GM18499 (cell line): ENCODE results near the gene RAPGEF1.

Experiments used
- ATAC-seq: cut with Tn5 transposase; IDR thresholded peaks from one replicate; pipeline ENCODE4 v1.9.1; 2021; ENCODE audit warnings: moderate number of reproducible peaks; ENCODE audit not compliant: insufficient read depth, unreplicated experiment

RAPGEF1 gene

DNA sequence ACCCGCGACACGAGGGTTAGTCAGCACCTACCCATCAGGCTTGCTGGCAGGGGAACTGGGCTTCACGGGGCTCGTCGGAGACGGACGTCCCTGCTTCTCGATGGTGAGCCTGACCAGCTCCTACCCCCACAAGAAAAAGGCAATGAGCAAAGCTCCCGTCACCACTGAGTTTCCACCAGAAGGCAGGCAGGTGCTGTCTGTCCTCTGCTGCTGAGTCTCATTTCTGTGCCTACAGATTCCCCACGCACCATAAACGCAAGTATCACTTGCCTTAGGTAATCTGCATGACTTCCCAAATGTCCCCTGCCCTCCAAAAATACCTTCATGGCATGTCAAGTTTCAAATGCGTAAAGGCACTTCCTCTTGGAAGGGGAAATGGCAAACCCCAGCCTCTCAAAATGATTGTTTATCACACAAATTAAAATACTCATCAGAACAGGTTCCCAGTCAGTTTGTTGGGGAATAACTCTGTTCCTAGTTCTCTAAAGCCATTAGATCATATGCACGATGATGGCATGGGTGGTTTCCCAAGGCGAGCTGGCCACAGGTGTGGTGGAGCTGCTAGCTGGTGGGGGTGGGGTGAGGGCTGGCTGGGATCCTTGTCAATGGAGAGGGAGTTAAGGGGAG is 109.6 kb downstream of the RAPGEF1 start:
- ATAC-seq: no peak

DNA sequence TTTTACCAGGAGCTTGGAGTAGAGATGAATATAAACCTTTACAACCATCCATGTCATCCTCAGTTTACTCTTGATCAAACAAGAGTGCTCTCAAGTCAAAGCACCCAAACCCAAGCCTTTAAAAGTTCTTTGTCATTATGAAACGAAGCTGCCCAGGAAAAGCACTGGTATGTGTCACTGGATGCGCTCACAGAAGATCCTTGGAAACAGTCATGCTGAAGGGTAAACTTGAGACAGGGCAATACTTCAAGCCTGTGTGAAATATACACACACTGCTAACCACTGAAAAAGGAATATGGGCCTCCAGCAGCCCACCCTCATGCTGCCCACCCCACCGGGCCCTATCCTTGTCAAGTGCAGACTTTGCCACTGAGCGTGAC is 110.1 kb downstream of the RAPGEF1 start:
- no peak for ATAC-seq

DNA sequence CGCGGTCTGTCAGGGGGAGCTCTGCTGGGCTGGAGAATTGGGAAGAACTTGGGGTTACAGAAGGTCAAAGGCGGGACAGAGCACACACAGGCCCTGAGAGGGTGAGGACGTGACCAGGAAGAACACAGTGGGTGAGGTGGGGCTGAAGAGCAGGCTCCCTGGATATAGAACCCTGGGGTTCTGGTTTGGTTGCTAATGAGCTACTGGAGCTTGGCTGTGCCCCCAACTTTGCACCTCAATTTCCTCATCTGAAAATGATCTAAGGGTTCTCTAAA is 110.7 kb downstream of the RAPGEF1 start:
- ATAC-seq: no peak

DNA sequence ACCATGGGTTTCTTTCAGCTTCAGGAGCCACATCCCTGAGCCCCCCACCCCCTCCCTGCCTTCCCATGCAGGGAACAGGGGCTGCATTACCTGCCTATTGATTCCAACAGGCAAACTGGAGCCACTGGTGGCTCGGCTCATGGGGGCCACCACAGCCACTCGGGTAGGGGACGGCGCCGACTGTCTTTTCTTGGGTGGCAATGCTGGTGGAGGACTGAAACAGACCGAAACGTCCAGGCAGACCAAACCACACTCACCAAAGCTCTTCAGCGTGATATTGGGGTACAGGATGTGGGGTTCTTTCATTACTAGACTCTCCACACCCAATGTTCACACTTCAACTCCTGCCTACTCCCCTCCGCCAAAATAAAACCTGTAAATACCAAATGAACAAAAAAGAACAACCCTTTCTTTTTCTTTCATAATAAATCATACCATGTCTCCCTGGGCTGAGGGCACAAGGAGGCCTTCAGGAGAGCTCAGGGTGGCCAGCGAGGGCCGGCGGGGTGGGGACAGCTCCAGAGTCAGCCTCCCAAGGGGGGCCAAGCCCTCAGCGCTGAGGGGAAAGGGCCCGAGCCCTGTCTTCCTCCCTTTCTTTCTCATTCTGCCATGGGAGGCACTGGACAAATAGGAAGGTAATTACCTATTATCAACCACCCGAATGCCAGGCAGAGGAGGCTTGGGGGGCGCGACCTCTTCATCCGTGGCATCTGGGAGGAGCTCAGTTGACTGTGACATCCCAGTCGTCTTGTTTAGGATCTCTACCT is 111.2 kb downstream of the RAPGEF1 start:
- ATAC-seq: no peak

DNA sequence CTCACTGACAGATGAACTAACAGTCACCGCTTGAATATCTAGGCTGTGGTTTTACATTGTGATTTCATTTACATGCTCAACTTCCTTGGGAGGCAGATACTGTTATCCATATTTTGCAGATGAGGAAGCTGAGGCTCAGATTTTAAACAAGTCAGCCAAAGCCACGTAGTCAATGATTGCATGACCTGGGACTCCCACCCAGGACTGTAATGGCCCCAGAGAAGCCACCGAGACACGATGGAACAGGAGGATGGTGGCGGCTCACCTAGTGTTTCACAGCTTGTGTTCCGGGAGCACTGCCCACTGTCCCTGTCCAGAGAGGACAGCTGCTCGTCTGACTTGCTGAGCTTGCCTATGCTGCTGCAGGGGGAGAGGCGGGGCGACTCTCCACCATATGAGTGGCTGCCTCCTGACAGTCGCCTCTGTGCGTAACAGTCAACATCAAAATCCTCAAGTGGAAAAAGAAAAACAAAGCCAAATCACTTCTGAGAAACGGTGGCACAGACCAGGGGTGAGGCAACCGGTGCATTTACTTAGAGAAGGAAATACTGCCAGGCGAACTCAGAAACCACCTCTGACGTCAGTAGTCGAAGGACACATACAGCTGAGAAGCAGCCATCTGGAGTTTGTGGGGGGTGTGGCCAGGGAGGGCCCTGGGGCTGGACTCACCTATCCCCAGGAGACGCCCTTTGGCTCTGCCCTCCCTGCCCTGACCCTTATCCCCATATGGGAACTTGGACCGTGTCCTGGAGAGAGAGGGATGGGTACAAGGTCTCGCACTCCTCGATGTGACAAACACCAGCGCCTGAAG is 112.0 kb downstream of the RAPGEF1 start:
- no peak for ATAC-seq

DNA sequence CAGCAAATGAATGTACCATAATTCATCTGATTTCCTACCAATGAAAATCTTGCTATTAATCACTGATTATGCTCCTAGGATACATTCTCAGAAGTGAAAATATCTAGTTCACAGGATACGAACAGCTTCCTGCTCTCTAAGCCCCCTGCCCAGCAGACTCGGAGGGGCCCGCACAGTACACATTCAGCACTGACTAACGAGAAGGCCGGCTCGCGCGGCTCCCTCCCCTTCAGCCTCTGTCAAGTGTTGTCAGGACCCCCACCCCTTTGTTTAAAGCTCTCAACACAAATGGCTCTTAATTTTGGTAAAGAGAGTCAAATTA is 112.6 kb downstream of the RAPGEF1 start:
- ATAC-seq: no peak

DNA sequence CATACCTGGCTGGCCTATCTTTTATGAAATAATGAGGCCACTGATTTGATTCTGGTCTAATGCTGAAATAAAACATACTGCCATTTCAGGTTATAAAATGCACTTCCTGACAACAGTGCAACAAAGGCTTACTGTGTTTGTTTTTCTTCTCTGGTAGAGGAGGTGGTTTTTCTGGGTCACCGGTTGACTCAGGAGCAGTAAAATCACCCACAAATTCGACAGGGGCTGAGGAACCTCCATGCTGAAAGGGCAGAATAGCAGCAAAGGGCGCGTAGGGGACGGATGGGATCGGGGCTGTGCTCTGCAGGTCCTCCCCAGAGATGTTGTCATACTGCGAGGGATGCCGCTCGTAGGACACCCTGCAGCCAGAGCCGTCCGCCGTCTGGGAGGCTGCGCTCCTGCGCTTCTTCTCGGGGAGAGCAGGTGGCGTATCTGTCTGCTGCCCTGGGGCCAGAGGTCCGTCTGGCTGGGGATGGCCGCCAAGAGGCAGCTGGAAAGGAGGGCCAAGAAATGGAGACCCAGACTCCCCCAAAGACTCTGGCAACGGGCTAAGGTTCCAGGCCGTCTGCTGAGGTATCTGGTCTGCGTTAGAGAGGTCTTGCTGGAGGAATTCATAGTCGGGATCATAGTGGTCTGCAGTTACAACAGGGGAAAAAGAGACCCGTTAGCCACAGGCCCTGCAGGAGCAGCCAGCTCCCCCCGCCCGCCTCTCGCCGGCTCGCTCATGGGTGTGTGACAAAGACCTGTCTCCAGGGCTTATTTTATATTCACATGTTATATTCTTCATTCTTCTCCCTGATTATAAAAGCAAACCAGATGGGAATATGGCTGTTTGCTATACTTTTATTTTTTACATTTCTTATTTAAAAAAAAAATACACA is 113.8 kb downstream of the RAPGEF1 start:
- no peak for ATAC-seq

DNA sequence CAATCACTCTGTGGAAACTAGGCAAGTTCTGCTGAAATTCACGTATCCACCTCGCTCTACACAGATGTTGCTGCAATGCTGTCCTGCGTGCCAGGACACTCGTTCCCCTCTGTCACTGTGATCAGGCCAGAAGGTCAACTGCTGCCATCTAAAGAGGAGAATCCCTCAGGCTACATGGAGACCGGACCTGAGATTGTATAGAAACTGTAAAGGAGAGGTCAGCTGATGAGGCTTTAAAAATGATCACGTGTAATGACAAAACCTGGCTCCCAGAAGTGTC is 114.4 kb downstream of the RAPGEF1 start:
- ATAC-seq: no peak

DNA sequence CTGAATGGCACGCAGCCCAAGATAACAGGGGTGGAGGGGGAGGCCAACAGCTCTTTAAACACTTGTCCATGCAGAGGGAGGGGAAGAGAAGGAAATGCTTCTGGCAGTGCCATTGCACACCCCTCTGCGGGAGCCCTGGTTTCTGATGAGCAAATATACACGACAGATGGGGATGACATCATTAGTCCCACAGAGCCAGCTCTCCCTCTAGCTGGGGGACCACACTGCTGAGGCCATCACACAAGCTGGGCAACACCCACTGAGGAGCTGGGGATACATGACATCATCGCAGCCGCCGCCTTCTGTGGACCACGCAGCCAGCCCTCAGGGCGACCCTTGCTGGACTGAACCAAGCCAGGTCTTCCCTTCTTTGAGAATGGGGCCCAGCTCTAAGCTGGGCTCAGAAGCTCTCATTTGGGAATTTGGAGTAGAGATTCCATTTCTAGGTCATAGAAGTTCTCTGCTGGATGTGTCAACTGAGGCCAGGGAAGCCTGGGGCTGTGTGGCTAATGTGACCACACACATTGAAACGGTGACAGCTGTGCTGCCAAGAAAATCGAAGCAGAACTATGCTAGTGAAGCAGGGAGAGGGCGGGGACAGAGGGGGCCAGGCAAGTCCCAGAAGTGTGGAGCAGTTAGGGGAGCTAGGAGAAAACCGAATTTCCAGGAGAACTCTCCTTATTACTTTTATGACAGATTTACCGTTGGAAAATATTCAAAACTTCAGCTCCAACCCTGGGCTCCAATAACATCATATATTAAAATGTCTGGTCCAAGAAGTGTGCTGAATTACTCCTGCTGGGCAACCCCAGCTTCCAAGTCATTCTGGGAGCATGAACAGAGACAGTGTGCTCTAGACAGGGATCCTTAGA is 115.0 kb downstream of the RAPGEF1 start:
- ATAC-seq: no peak

DNA sequence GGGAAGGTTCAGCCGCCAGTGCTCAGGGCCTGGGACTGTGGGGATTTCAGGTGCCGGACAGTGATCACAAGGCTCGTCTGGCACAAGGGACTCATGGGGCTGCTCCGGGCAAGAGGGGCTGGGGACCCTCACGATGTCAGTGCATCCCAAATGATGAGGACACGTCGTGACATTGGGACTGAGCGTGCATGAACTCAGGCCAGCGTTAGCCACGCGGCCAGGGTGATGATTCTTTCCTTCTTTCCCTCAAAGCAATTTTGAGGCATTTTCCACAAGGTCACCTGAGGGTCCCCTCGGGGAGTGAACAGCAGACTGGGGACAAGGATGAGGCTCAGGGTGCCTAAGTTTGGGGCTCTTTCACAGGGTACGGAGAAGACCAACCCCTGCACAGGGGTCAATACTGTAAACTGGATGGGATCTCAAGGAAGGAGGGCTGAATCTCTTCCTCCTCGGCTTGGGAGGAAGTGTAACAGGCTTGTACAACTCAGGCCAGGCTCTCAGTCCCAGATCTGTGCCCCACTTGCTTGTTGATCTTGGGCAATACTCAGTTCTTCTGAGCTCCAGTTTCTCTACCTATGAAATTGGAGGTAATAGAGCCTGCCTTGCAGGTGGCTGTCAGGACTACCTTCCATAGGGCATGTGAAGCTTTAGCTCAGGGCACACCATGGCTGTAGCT is 116.1 kb downstream of the RAPGEF1 start:
- ATAC-seq: no peak

DNA sequence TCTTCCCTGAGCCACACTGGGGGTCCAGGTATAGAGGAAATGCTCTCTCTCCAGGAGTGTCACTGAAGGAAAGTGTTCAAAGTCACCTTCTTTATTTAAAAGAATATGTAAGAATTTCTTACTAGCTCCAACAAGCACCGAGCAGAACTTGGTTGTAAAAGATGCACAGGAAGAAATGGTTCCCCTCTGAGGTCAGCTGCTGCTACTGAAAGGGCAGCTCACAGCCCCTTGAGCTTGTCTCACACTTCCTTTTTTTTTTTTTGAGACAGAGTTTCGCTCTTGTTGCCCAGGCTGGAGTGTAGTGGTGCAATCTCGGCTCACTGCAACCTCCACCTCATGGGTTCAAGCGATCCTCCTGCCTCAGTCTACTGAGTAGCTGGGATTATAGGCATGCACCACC is 117.4 kb downstream of the RAPGEF1 start:
- no peak for ATAC-seq

DNA sequence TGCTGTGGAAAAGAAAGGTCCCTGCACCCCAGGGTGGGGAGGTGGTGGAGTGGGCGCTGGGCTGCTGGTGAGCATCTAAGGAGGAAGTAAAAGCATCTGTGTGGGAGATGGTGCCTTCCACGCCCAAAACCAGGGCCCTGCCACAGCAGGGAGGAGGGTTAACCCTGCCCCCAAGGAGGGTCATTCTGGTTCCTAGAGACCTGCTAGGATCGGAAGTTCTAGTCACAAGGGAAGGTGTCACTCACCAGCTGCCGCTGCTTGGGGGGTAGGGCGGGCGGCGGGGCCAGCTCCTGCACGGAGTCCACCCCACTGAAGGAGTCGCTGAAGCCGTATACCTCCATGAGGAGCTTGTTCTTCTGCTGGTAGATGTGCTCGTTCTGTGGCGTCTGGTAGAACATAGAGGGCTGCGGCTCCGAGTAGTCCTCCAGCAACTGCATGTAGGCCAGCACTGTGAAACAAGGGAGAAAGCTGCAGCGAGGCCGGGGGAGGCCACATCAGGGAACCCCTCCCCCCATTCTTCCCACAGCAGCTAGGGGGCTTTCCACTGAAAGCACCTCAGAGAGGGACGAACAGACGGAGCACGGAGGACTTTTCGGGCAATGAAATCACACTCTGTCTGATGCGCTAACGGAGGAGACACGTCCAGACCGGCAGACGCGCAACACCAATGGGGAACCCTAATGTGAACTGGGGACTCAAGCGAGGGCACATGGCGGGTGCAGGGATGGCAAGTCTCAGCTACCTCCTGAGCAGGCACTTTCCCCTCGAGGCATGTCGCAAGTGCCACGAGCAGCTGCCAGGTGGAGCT is 118.1 kb downstream of the RAPGEF1 start:
- ATAC-seq: no peak

DNA sequence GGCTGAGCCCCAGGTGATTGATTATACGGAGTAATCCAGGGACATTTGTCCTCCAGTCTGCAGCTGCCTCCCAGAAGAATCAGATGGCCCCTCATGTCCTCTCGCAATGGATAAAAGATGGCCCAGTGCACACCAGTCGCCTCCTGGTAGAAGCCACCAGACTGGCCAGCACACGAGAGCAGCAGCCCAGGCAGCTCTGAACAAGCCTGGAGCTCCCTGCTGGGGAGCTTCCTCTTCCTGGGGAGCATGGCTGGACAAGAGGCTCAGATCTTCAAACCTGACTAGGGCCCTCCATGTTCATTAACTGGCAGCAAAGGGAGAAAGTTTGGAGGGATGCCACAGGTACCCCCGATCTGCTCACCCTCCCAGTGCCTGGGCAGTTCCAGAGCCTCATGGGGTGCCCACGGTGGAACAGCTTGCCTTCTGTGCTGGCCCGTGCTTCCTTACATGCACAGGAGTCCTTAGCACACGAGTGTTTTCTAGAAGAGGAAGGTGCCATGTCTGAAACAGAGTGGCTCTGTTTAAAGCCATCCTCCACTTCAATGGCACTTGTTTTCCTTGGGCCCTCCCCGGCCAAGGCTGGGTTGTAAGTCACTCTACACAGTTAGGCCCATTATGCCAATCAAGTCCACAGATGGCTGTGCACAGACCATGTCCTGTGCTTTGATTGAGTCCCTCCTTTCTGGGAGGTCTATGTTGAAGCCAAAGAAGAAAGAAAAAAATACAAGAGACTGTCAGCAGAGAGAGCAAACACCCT is 118.9 kb downstream of the RAPGEF1 start:
- ATAC-seq: no peak

DNA sequence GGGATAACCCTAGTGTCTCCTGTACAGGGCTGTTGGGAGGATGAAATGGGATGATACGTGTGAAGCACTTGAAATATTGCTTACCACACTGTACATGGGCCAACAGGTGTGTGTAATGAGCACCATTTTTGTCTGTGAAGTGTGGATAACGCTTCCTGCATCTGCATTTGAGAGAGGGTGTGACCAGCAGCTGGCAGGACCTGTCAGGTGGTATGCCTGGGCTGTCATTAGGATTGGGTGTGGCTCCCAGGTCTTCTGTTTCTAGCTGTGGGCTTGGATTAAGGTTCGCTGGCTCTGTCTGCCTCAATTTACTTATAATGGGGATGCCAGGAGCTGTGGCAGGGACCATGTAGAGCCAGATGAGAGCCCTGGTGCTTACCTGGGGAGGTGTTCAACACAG is 120.2 kb downstream of the RAPGEF1 start:
- ATAC-seq: no peak

DNA sequence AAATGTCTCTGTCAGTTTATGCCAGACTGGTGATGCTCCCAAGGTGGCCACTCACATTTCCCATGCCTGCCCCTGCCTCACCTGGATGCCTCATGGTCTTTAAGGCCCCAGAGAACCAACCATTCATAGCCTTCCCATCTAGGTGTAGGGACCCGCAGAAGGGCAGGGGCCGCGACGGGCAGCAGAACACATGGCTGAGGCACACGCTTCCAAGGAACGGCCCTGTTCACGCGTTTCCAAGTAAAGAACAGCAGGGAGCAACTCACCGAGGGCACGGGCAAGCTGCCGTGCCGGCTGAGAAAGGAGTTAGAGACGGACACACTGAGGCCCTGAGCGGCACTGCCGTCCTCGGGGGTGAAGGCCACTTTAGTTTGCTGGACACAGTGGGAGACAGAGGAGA is 121.1 kb downstream of the RAPGEF1 start:
- ATAC-seq: no peak

DNA sequence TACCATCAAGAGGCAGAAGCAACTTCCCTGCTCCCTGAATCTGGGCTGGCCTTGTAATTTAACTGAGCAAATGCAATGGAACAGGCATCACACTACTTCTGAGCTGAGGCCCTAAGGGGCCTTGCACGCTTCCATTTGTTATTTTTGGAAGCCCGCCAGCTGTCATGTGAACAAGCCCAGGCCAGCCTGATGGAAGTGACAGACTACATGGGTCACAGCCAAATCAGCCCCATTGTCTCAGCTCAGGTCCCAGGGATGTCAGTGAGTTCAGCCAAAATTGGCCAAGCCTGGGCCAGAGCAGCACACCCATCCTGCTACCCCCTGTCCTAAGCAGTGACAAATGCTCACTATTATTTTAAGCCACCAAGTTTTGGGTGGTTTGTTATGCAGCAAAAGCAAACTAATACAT is 121.8 kb downstream of the RAPGEF1 start:
- ATAC-seq: no peak

DNA sequence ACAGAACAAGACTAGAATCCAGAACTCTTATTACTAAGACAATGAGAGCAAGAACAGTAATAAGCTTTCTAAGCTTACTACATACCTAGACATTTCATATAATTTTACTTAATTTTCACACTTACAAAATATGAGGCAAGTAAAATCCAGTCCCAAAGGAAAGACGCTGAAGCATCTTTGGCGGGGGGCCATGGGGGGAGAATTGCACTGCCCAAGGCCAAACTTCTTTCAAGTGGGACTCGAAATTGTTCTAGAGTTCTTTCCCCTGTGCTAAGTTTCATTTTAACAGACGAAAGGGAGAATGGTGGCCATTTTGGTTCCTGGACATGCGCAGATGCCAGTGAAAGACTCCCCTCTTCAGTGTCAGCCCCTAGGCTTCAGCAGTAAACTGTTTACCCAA is 122.3 kb downstream of the RAPGEF1 start:
- no peak for ATAC-seq

DNA sequence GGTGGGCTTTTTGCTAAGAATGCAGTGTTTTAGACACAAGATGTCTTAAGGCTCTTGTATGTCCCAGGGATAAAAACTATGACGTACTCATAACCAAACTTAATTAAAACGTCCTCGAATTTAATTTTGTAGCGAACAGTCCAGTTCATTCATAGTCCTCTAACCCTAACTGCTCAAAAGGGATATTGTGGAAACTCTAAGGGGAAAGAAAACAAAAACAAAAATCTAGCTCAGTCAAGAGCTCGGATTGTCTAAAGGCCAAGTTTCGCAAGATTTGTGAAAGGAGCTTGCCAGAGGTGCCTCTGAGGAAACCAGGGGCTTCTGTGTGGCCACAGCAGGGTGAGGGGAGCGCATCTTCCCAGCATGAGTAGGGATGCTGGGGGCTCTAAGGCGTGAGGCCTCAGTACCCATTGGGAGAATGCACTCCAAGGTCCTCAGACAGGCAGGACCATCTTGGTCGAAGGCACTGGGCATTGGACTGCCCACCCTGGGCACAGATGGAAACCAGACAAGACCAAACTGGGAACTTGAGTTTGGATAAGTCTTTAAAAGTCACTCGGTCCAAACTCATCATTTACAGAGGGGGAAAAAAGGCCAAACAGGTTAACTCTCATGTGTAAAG is 122.8 kb downstream of the RAPGEF1 start:
- ATAC-seq: no peak
